Vagina (tissue), 2 donors: Measurements from ENCODE around the gene FAM228B.

ENCODE experiments used
- CTCF ChIP-seq, 3 experiments: fragments of 450-650 bp in 2 of 3; fragments of 200-600 bp in 1 of 3; sonication (generic) in 1 of 3; IDR thresholded peaks; one replicate each; pipeline ENCODE4 v1.5.1; 2017 to 2019; ENCODE audit warnings: antibody characterized with exemption in 3 of 3, mild to moderate bottlenecking in 2 of 3, moderate library complexity in 2 of 3
- POLR2A ChIP-seq, 2 donors: fragments of 450-650 bp; IDR thresholded peaks; one replicate each; pipeline ENCODE4 v1.6.1; 2017; ENCODE audit warnings: antibody characterized with exemption in 2 of 2, mild to moderate bottlenecking in 2 of 2, moderate library complexity in 2 of 2
- POLR2AphosphoS5 ChIP-seq, 2 donors: sonication (generic); formaldehyde crosslinking; IDR thresholded peaks; one replicate each; pipeline ENCODE4 v1.9.0; 2017; ENCODE audit warnings: antibody characterized with exemption in 2 of 2, mild to moderate bottlenecking in 2 of 2, low read depth in 1 of 2; ENCODE audit not compliant: insufficient read depth in 1 of 2

- TF ChIP-seq POLR2A (IDR thresholded peaks at IDR 0.05) = no peak
- TF ChIP-seq CTCF (IDR thresholded peaks at IDR 0.05) = no peak
- no peak for TF ChIP-seq POLR2AphosphoS5 (IDR thresholded peaks at IDR 0.05; ENCODE audit: insufficient read depth in 1 of 2, low read depth in 1 of 2)
These were observed 12.5 kb upstream of the FAM228B start for GRCh38 chr2:24110660-24111303.
